K562 (cell line): Measurements from ENCODE around the gene KCNJ4. TPM values are rescaled to one million over a fixed set of nuclear protein-coding genes. Genes with fewer than 3 reads are reported as not detected.

Source experiments
- CREBBP ChIP-seq: IDR thresholded peaks from one replicate; pipeline ENCODE4 v1.6.1; 2012; ENCODE audit warnings: low read depth, mild to moderate bottlenecking, control low read depth, inconsistent platforms, low read length
- HCFC1 ChIP-seq: IDR thresholded peaks from 2 replicates; pipeline ENCODE4 v1.6.1; 2012; ENCODE audit warnings: low read depth, low read length, improper control_type of control experiment
- KAT8 ChIP-seq: fragments of 450-650 bp; IDR thresholded peaks from 2 replicates; pipeline ENCODE4 v1.6.1; 2016; ENCODE audit warnings: low read depth, mild to moderate bottlenecking
- RBM39 ChIP-seq: fragments of 200-400 bp; formaldehyde crosslinking; optimal IDR thresholded peaks from 2 replicates; pipeline ENCODE3; 2018; ENCODE audit warnings: low read depth, low read length
- RERE ChIP-seq: sonication (generic); formaldehyde crosslinking; IDR thresholded peaks from 2 replicates; pipeline ENCODE4 v1.8.0; 2023; ENCODE audit warnings: missing genetic modification reagents, mild to moderate bottlenecking, borderline replicate concordance
- TBP ChIP-seq: optimal IDR thresholded peaks from 2 replicates; pipeline ENCODE3; 2011; ENCODE audit warnings: low read depth, low read length, improper control_type of control experiment
- XRCC3 ChIP-seq: fragments of 450-650 bp; IDR thresholded peaks from 2 replicates; pipeline ENCODE4 v1.6.1; 2017; ENCODE audit warnings: mild to moderate bottlenecking, moderate library complexity
- ZNF280A ChIP-seq: fragments of 450-650 bp; IDR thresholded peaks from 2 replicates; pipeline ENCODE4 v1.6.1; 2018; ENCODE audit warnings: mild to moderate bottlenecking, low read depth; ENCODE audit not compliant: partially characterized antibody
- ZNF395 ChIP-seq: fragments of 200-800 bp; sonication (Bioruptor generic); IDR thresholded peaks from 2 replicates; pipeline ENCODE4 v1.6.1; 2017; ENCODE audit warnings: missing genetic modification characterization, missing compliant biosample characterization
- polyA plus RNA-seq, 8 experiments: library from polyadenylated mRNA; depleted of rRNA in 4 of 8; stranded (reverse) in 5 of 8; unstranded in 3 of 8; fragments of >200 nt; fragmentation: Nextera tagmentation in 2 of 8; fragmentation: Illumina TruSeq in 1 of 8; extraction: Ambion mirVana in 2 of 8; extraction: Trizol in 1 of 8; gene quantifications; 2 replicates each; pipeline versions ENCODE4 v1.2.1 to v1.2.3, GENCODE V29; 2011 to 2014; ENCODE audit warnings: inconsistent platforms in 1 of 8, missing spikeins in 1 of 8
- total RNA-seq, 7 experiments: library from RNA; depleted of rRNA in 6 of 7; stranded (reverse); fragments of >200 nt in 6 of 7; fragmentation: Illumina TruSeq in 2 of 7; extraction: Trizol in 2 of 7; gene quantifications; 2 replicates each; pipeline versions ENCODE4 v1.2.1 to v1.2.3, GENCODE V29; 2011 to 2021; ENCODE audit warnings: low replicate concordance in 1 of 7

The KCNJ4 gene
- total and polyA plus RNA-seq, 9 of the 15 experiments (the other 6 are each of a cell fraction or from before 2014, with no cell fraction given): 0.07 to 0.55 (median 0.09) TPM; not detected in 4

GRCh38 chr22:38398609-38399461 lies 56.2 kb downstream of the KCNJ4 start (continued):
- TF ChIP-seq ZNF280A (no peak), ZNF395 (CRISPR knock-in tag) (no peak), RERE (CRISPR knock-in tag) (no peak), TBP (peak; percentile 29), CREBBP (no peak), XRCC3 (no peak), KAT8 (no peak), RBM39 (no peak), HCFC1 (no peak)
- TF ChIP-seq, all 486 proteins: peak for 24
